Kidney epithelial cell (primary cell): ENCODE data around the gene MCRS1. TPM values are rescaled to one million over a fixed set of nuclear protein-coding genes. Genes with fewer than 3 reads are reported as not detected.

ENCODE experiments used
- DNase-seq: peaks from one replicate; pipeline ENCODE4 v3.0.0-alpha.2; 2010; ENCODE audit warnings: low read depth
- H3K27me3 ChIP-seq: 2 replicates; pipeline ENCODE4 v1.6.0; 2011; ENCODE audit warnings: low read length; ENCODE audit not compliant: control insufficient read depth, insufficient read depth
- H3K36me3 ChIP-seq: 2 replicates; pipeline ENCODE4 v1.5.1; 2011; ENCODE audit warnings: low read length; ENCODE audit not compliant: control insufficient read depth, insufficient read depth
- H3K4me3 ChIP-seq: 2 replicates; pipeline ENCODE4 v1.5.1; 2011; ENCODE audit warnings: low read depth, mild to moderate bottlenecking, control low read depth, low read length
- CTCF ChIP-seq: IDR thresholded peaks from 2 replicates; pipeline ENCODE4 v1.5.1; 2011; ENCODE audit warnings: mild to moderate bottlenecking, moderate library complexity, low read length, control low read depth, inconsistent platforms; ENCODE audit not compliant: insufficient read depth, poor library complexity, severe bottlenecking
- total RNA-seq: library from RNA; depleted of rRNA; stranded (reverse); fragments of >200 nt; gene quantifications from 2 replicates; pipeline ENCODE4 v1.2.3, GENCODE V29; 2015

The MCRS1 gene
- total RNA-seq, 1 donor from 2014 or later, result 79.7 TPM

DNA sequence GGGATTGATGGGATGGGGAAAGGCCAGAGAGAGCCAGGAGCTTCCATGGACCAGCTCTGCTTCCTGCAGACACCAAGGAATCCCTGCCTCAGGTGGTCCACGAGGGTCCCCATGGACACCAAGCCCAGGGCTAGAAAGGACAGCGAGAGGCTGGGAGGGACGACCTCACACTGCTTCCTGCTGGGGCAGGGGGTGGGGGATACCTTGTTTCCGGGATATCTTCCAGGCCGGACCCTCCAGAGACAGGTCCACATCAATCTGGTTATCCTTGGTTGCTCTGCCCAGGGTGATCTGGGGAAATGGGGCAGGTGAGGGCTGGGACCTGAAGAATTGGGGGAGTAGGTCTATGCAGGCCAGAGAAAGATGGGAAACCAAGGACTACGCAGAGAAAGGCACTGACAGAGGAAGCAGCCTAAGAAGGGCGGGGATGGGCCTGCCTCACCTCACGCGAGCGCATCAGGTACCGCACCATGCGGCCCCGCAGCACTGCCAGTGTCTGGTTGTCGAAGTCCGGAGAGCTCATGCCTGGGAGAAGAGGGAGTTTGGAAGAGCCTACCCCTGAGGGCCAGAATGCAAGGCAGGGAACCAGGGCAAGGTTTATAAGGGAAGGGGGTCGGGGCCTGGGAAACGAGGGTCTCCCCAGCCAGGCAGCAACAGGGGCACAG, 8.8 kb downstream of the MCRS1 start:
- H3K36me3 ChIP-seq, result peaks cover 3% of the 10 kb centered on the region
- H3K27me3 ChIP-seq, result no peaks in the 10 kb centered on the region
- no peak for TF ChIP-seq CTCF
- H3K4me3 ChIP-seq, result no peak overlapping the region
- DNase-seq, result no peak

- Histone ChIP-seq H3K4me3 (no peak overlapping the region), H3K27me3 (no peaks in the 10 kb centered on the region), H3K36me3 (peaks cover 3% of the 10 kb centered on the region)
- DNase-seq, result no peak
- no peak for TF ChIP-seq CTCF
These were observed 9.4 kb downstream of the MCRS1 start for GRCh38 chr12:49558526-49558925.

DNA sequence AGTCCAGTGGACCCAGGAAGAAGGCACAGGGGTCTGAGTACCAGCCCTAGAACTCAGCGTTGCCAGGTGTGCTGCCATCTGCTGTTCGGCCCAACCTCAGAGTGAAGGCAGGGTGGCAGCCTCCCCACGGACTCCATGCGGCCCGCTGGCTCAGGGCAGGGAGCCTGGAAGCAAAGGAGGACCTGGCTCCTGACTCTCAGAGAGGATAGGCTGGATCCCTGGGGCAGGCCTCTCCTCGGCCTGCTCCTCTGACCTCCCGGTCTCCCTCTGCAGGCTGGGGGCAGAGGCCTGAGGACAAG, 10.1 kb downstream of the MCRS1 start:
- H3K27me3 ChIP-seq, result no peaks in the 10 kb centered on the region
- peaks cover 3% of the 10 kb centered on the region for H3K36me3 ChIP-seq
- no peak overlapping the region for H3K4me3 ChIP-seq
- peak; percentile 37 for TF ChIP-seq CTCF
- DNase-seq, result no peak

GRCh38 chr12:49557187-49557916, 10.6 kb downstream of the MCRS1 start:
- peaks cover 3% of the 10 kb centered on the region for H3K36me3 ChIP-seq
- no peak for DNase-seq
- no peak for TF ChIP-seq CTCF

DNA sequence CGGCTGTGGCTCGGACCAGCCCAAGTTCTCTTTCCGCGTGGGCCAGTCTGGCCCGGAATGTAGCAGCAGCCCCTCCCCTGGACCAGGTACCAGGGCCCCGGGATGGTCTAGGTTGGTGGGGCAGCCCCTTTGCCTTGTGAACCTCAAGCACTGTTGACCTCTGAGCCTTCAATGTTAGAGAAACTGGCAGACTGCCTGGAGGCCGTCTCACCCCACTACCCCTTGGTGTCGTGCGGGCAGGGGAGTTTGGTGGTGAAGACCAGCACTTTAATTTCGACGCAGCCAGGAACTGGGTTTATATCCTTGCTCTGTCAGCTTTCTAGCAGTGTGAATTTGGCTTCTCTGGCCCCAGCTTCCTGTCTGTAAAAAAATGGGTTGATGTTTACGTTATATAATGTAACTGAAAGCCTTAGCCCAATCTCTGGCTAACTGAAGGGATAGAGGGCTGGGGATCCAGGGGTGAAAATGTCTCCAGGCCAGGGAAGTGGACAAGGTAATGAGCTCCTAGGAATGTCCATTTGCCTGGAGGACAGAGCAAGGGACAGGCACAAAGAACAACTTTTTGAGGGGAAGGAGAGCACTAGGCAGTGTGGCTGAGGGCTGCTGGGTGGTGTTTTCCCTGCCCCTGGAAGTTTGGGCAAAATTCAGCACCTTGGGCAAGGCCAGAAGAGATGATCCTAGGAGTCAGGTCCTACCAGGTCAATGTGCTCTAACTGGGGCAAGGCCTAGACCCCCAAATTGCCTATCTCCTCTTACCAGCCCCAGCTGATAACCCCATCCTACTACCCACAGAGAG, 11.4 kb downstream of the MCRS1 start:
- no peak for DNase-seq
- Histone ChIP-seq H3K36me3 (peaks cover 3% of the 10 kb centered on the region), H3K4me3 (no peak overlapping the region), H3K27me3 (peaks cover 4% of the 10 kb centered on the region)
- TF ChIP-seq CTCF, result no peak

More at GRCh38 chr12:49557187-49557916, 10.6 kb downstream of the MCRS1 start:
- Histone ChIP-seq H3K27me3 (no peaks in the 10 kb centered on the region), H3K4me3 (no peak overlapping the region)
